Stimulated activated CD4-positive, alpha-beta T cell treated with anti-CD3 and anti-CD28 coated beads, Interleukin-12 subunit alpha, Interleukin-12 subunit beta, amount 100 ng/mL, for 4 hours (primary cell): ENCODE results near the gene ERCC8.
A peak's percentile ranks its signal among the peaks of the same experiment; 100 is the strongest.
"Not testable (repeated sequence)": the region's sequence is repeated elsewhere in the genome, so short reads cannot be mapped to it uniquely, and the experiment has no call there.

Experiments
- DNase-seq: peaks from one replicate; pipeline ENCODE4 v3.0.0-alpha.2; 2020

Gene ERCC8, protein sequence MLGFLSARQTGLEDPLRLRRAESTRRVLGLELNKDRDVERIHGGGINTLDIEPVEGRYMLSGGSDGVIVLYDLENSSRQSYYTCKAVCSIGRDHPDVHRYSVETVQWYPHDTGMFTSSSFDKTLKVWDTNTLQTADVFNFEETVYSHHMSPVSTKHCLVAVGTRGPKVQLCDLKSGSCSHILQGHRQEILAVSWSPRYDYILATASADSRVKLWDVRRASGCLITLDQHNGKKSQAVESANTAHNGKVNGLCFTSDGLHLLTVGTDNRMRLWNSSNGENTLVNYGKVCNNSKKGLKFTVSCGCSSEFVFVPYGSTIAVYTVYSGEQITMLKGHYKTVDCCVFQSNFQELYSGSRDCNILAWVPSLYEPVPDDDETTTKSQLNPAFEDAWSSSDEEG

GRCh38 chr5:60944904-60945812 lies at the start of gene ERCC8, which contains the start of gene NDUFAF2:
ERCC8 (minus strand) TSS chr5:60945070; CDS start chr5:60945008, 62 bp downstream.
NDUFAF2 (plus strand) TSS chr5:60945205; CDS start chr5:60945256, 51 bp downstream.
- DNase-seq, result peak; percentile 80

DNA sequence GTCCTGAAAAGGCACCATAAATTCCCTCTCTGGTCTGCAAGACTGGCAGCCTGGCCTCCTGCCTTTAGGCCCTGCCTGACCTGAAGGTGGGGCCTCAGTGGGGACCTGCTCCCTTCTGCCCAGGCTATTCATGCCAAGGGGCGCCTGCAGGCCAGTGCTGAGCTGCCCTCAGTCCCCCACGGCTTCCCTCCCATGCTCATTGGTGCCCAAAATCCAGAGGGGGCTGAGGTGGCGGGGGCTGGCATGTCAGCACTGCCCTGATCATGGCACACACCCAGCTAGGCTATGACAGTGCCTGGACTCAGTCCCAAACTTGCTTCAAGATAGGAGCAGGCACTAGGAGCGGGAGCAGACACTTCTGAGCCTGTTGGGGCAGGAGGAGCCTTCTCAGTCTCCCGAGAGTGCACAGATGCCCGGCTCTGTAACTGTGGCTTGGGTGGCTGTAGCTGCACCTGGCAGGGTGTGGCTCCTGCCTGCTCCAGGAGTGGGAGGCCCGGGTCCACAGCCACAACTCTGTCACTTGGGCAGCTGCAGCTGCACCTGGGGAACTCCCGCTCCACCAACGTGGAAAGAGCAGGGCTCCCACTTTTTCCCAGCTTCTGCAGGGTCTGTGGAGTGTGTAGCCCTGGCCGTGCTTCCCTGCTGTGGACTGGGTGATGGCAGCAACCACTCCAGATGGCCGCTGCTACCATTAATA lies 49.2 kb upstream of the ERCC8 start:
- DNase-seq, result no peak

- DNase-seq, result no peak
Observed at GRCh38 chr5:60993425-60993824, 48.6 kb upstream of the ERCC8 start.

DNA sequence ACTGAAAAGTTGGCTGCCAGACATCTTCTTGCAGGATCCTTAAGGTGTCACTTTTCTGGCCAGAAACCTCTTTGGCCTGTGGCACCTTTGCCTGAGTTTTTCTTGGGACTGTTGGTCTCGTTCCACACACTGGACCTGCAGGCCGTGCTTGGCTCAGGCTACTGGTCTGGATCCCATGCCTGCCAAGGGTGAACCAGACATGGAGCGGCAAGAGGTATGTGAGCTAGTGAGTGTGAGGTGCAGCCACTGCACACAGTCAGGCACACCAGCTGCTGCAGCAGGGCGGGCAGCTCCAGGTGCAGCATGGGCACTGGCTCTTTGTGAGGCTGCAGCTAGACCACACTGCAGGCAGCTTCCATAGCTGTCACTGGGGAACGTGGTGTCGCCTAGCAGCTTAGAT lies 48.0 kb upstream of the ERCC8 start:
- no peak for DNase-seq

DNA sequence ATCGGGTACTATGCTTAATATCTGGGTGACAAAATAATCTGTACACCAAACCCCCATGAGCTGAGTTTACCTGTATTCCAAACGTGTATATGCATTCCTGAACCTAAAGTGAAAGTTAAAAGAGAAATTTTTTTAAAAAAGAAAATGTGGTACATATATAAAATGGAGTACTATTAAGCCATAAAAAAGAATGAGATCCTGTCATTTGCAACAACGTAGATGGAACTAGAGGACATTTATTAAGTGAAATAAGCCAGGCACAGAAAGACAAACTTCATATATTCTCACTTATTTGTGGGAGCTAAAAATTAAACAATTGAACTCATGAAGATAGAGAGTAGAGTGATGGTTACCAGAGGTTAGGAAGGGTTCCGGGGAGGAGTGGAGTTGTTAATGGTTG lies 44.9 kb upstream of the ERCC8 start:
- DNase-seq, result no peak

DNA sequence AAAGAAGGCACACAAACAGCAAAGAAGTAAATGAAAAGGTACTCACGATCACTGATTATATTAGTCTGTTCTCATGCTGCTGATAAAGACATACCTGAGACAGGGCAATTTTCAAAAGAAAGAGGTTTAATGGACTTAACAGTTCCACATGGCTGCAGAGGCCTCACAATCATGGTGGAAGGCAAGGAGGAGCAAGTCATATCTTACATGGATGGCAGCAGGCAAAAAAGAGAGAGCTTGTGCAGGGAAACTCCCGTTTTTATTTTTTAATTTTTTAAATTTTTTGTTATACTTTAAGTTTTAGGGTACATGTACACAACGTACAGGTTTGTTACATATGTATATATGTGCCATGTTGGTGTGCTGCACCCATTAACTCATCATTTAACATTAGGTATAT lies 37.3 kb upstream of the ERCC8 start:
- not testable (repeated sequence) for DNase-seq

GRCh38 chr5:60980511-60980910 lies 35.6 kb upstream of the ERCC8 start:
- DNase-seq, result no peak

DNA sequence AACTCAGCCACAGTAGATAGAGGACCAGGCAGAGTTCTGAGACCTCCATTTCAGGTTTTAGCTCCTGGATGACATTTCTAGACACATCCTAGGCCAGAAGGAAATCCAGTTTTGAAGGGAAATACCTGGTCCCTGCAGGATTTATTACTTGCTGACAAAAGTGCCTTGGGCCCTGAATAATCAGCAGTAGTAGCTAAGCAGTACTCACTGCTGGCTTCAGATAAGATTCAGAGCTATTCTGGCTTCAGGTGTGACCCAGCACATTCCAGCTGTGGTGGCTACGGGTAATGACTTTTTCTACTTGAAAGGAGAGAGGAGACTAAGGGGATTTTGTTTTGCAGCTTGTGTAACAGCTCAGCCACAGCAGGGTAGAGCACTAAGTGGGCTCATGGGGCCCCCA lies 34.1 kb upstream of the ERCC8 start:
- no peak for DNase-seq

DNA sequence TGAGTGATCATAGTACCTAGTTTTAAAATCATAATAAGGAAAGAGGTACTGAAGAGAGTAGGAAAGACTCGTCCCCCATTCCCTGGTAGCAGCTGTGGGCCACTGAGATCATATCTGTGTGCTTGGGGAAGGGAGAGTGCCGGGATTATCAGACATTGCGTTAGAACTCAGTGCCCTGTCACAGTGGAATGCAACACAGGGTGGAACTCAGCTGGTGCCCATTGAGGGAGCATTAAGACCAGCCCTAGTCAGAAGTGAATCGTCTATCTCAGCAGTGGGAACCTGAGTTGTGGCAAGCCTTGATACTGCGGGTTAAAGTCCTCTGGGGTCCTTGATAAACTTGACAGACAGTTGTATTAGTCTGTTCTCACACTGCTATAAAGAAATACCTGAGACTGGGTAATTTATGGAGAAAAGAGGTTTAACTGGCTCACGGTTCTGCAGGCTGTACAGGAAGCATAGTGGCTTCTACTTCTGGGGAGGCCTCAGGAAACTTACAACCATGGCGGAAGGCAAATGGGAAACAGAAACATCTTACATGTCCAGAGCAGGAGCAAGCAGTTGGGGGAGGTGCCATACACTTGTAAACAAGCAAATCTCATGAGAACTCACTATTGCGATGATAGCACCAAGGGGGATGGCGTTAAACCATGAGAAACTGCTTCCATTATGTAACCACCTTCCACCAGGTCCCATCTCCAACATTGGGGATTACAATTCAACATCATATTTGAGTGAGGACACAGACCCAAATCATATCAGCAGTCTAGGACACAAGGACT lies 33.3 kb upstream of the ERCC8 start:
- no peak for DNase-seq

DNA sequence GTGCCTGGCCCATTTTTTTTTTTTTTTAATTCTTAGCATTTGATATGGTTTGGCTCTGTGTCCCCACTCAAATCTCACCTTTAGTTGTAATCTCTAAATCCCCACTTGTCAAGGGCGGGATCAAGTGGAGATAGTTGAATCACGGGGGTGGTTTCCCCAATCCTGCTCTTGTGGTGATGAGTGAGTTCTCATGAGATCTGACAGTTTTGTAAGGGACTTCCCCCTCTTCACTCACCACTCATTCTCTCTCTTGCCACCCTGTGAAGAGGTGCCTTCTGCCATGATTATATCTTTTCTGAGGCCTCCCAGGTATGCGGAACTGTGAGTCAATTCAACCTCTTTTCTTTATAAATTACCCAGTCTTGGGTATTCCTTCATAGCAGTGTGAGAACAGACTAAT lies 27.4 kb upstream of the ERCC8 start:
- DNase-seq, result peak; percentile 22

- DNase-seq, result no peak
Observed at GRCh38 chr5:60961685-60962084, 16.8 kb upstream of the ERCC8 start.

GRCh38 chr5:60960591-60960990 lies 15.7 kb upstream of the ERCC8 start:
- no peak for DNase-seq

DNA sequence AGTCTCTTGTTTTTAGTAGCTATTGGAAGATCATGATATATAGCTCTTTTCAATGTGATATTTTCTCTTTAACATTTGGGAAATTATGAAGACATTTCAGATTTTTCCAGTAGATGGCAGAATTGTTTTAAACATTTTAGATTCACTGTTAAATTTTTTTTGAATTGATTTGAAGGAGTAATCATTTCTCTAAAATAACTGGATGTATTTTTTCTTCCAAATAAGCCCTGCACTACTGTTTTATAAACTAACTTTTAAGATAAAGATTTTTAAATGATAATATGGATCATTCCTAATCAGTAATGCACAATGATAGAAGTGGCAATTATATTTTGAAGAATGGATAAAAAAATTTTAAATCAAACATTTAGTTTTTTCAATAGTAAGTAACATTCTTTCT lies 14.3 kb upstream of the ERCC8 start:
- no peak for DNase-seq

DNA sequence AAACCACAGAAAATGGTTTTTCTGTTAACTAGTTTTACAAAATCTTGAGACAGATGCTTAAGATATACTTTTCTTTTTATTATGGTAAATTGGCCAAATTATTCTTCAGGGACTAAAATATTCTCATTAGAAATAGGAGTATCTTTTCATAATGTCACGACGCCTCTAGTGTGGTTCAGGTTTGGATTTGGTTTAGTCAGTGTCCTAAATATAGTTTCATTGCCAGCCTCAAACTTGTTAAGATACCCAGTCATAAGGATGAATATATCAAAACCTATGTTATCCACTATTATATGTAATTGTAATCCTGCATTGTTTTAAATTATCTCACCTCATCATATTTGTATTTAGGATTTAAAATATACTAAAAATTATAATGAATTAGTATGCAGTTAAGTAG lies 13.8 kb upstream of the ERCC8 start:
- DNase-seq, result no peak

DNA sequence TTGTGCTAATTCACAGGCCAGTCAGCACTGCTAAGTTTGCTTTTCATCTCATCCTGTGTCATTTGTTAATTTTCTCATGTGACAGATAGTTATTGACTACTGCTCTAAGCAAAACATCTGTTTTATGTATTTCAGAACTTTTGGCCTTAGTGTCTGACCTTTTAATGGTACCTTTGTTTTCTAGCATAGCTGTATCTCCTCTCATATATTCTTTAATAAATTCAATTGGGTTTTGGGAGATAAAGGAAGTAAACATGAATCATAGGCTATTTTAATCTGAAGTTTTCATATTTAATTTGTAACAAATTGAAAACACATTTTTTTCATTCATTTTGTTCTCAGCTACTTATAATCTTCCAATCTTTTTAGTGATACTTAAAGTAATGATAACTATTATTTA lies 13.2 kb upstream of the ERCC8 start:
- no peak for DNase-seq

GRCh38 chr5:60955239-60955638 lies 10.4 kb upstream of the ERCC8 start:
- DNase-seq, result no peak

DNA sequence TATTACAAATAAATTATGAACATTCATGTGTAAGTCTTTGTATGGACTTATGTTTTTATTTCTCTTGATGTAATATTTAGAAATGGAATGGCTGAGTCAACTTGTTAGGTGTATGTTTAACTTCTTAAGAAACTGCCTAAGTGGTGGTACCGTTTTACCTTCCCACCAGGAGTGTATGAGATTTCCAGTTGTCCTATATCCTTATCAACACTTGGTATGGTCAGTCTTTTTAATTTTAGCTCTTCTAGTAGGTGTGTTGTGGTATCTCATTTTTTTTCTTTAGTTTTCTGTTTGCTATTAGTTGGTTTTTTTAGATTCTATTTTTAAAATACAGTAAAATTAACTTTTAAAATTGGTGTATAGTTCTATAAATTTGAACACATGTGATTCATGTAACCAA lies 3.9 kb upstream of the ERCC8 start:
- DNase-seq, result no peak

DNA sequence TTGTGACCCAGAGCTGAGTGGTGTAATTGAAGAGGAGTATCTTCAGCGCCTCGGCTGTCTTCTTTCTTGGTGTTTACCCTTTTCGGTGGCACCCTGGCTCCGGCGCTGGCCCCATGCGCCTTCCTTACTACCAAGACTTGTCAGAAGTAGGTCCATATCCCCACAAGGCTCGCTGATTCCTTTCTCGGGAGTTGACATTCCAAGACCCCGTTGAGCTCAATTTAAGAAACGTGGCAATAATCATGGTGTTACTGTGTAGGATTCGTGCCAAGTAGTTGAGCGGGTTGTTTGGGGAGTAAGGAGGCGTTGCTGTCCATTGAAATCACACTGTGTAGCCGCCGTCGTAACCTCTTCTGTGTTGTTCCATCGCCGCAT lies 930 bp upstream of the ERCC8 start:
- no peak for DNase-seq

GRCh38 chr5:60943624-60944023 lies 1.2 kb downstream of the ERCC8 start:
- DNase-seq, result no peak

DNA sequence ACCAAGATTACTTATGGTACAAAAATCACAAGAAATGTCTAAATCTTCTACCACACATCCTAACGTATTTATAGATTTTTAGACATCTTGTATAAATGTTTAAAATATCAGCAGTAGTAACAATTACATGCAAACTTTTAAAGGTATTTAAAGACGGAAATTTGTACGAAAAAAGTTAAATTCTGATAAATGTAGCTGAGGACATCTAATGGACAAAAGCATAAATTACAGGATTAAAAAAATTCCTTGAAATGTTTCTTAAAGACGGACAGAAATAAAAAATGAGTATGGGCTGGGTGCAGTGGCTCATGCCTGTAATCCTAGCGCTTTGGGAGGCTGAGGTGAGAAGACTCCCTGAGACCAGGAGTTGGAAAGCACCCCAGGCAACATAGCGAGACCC lies 15.8 kb downstream of the ERCC8 start:
- no peak for DNase-seq

DNA sequence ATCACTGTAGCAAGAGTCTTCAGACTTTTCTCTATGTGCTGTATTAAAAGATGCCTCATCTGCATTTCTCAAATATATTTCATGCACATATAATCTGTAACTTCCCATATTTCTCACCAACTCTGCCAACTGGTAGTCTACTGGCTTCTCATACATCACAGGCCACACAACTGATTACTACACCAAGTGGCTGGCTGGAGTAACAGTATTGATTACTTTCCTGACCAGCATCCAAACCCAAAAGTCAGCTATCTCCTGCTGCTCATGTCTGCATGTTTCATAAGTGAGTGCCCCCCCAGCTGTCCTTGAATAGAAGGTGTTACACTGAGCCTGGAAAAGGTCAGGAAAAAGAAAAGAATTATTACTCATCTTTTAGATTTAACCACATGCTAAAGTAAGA lies 17.4 kb downstream of the ERCC8 start:
- DNase-seq, result no peak

DNA sequence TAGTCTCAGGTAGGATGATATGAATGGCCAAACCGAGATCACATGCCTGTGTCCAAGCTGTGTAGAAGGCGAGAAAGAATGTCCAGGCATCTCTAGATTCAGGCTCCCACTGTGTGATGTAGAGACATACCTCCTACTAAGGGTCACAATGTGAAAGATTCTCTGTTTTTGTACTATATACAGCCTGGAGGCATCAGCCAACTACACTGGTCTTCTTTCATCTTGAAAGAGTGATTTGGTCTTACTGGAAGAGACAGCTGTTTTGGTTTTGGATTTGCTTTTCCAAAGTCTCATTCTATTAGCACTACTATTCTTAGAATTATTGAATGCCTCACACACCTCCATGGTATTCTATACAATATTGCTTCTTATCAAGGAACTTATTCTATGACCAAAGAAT lies 26.4 kb downstream of the ERCC8 start:
- no peak for DNase-seq

- no peak for DNase-seq
Observed at GRCh38 chr5:60916646-60917045, 28.2 kb downstream of the ERCC8 start.
